ENCODE data around the gene NEK1.

DNA sequence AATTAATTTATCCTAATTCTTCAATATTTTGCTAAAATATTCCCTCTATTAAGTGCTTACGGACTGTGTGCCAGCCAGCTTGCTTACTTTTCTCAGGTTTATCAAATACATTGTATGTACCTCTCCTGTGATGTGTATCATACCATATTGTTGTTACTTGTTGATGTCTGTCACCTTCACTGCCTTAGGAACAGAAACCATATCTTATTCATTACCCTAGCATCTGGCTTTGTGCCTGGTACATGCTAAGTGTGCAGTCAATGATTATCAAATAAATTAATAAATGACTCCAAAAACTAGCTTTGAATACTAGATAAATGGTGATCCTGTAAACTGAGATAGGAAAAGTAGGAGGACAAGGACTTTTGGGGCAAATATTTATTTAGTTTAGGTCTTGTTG is 14.9 kb upstream of the NEK1 start:
- peak; percentile 50 for TF ChIP-seq POLR2A (IDR thresholded peaks at IDR 0.05; ENCODE audit: low read length)
- TF ChIP-seq GATA1 (IDR thresholded peaks at IDR 0.05; ENCODE audit: low read depth, low read length) = no peak

All from erythroblast (primary cell).